Left lung (tissue), 10 donors: Measurements from ENCODE around the gene ERVMER34-1. TPM values are rescaled to one million over a fixed set of nuclear protein-coding genes. Genes with fewer than 3 reads are reported as not detected.
A peak's percentile ranks its signal among the peaks of the same experiment; 100 is the strongest.

Experiments
- ATAC-seq: fragments of 200-7000 bp; cut with Tn5 transposase; one replicate; pipeline ENCODE4 v1.9.1; 2020; ENCODE audit warnings: moderate library complexity
- DNase-seq, 4 donors: peaks; one replicate each; pipeline ENCODE4 v3.0.0-alpha.2; 2013 to 2020
- H3K27ac ChIP-seq, 2 donors: fragments of 200-600 bp; sonication (generic) in 1 of 2; one replicate each; pipeline versions ENCODE4 v1.5.0 to v1.8.0; 2020 to 2021
- H3K27me3 ChIP-seq, 2 donors: fragments of 200-600 bp; sonication (generic) in 1 of 2; one replicate each; pipeline versions ENCODE4 v1.5.0 to v1.8.0; 2020 to 2021
- H3K36me3 ChIP-seq, 2 donors: fragments of 200-600 bp; sonication (generic) in 1 of 2; one replicate each; pipeline versions ENCODE4 v1.5.0 to v1.8.0; 2020 to 2021
- H3K4me1 ChIP-seq, 2 donors: fragments of 200-600 bp; one replicate each; pipeline ENCODE4 v1.8.0; 2021
- H3K4me3 ChIP-seq, 2 donors: fragments of 200-600 bp; sonication (generic) in 1 of 2; one replicate each; pipeline versions ENCODE4 v1.5.0 to v1.8.0; 2020 to 2021; ENCODE audit warnings: mild to moderate bottlenecking in 1 of 2
- H3K9me3 ChIP-seq, 2 donors: fragments of 200-600 bp; sonication (generic) in 1 of 2; one replicate each; pipeline versions ENCODE4 v1.5.0 to v1.8.0; 2020 to 2021
- CTCF ChIP-seq, 2 donors: fragments of 200-600 bp; sonication (generic) in 1 of 2; IDR thresholded peaks; one replicate each; pipeline versions ENCODE4 v1.5.0 to v1.8.0; 2021; ENCODE audit warnings: antibody characterized with exemption in 2 of 2
- intact Hi-C, 2 donors: fragments of 100-400 bp; cut with DNase I; formaldehyde crosslinking; loops; one replicate each; pipeline versions ENCODE4 v1.11.2 to v1.14.2; 2022
- polyA plus RNA-seq, 6 donors: library from polyadenylated mRNA; unstranded; fragments of 120-200 nt; gene quantifications; one replicate each; pipeline ENCODE4 v1.2.1, GENCODE V29; 2013; ENCODE audit not compliant: insufficient read length in 6 of 6
- total RNA-seq, 2 donors: library from RNA; stranded (reverse); fragmentation: NEBNext Ultra II Directional; extraction: Animal tissue kit (Norgen Biotek cat#: 25700); gene quantifications; one replicate each; pipeline ENCODE4 v1.2.1, GENCODE V29; 2021
- donor health status: DM: no; HTN: yes; CAD: no.
- donor health status: DM: no; HTN: no; CAD: no.

Gene ERVMER34-1
- total and polyA plus RNA-seq, 8 donors: 2.0 to 3.4 (median 2.9) TPM

- Histone ChIP-seq H3K27ac (no peak overlapping the region), H3K4me3 (no peak overlapping the region), H3K27me3 (no peaks in the 10 kb centered on the region), H3K4me1 (no peaks in the 10 kb centered on the region), H3K9me3 (no peaks in the 10 kb centered on the region), H3K36me3 (no peaks in the 10 kb centered on the region)
- TF ChIP-seq CTCF (IDR thresholded peaks at IDR 0.05): no peak
- DNase-seq: no peak
- no peak for ATAC-seq
- intact Hi-C loops: no loop called here
Measured at GRCh38 chr4:52789774-52790173, 38.5 kb upstream of the ERVMER34-1 start.

GRCh38 chr4:52788806-52789205 lies 37.6 kb upstream of the ERVMER34-1 start:
- DNase-seq: peak in 1 of 4 donors; percentile 7
- H3K27me3 ChIP-seq: no peaks in the 10 kb centered on the region
- no peak for TF ChIP-seq CTCF (IDR thresholded peaks at IDR 0.05)
- no peaks in the 10 kb centered on the region for H3K36me3 ChIP-seq
- intact Hi-C loops: no loop called here
- no peaks in the 10 kb centered on the region for H3K9me3 ChIP-seq
- H3K4me1 ChIP-seq: no peaks in the 10 kb centered on the region
- no peak overlapping the region for H3K27ac ChIP-seq
- ATAC-seq: no peak
- H3K4me3 ChIP-seq: no peak overlapping the region

- no peak for TF ChIP-seq CTCF (IDR thresholded peaks at IDR 0.05)
- Histone ChIP-seq H3K4me3 (no peak overlapping the region), H3K9me3 (no peaks in the 10 kb centered on the region), H3K4me1 (no peaks in the 10 kb centered on the region), H3K36me3 (no peaks in the 10 kb centered on the region), H3K27me3 (no peaks in the 10 kb centered on the region), H3K27ac (no peak overlapping the region)
- ATAC-seq (no peak), DNase-seq (no peak)
- intact Hi-C loops: no loop called here
Measured at GRCh38 chr4:52783069-52783468, 31.8 kb upstream of the ERVMER34-1 start.

- no peak for TF ChIP-seq CTCF (IDR thresholded peaks at IDR 0.05)
Measured at GRCh38 chr4:52780617-52781354, 29.6 kb upstream of the ERVMER34-1 start.

GRCh38 chr4:52780206-52780605 lies 29.0 kb upstream of the ERVMER34-1 start:
- intact Hi-C loops: no loop called here
- TF ChIP-seq CTCF (IDR thresholded peaks at IDR 0.05): no peak
- peak; percentile 41 for ATAC-seq

More at GRCh38 chr4:52780617-52781354, 29.6 kb upstream of the ERVMER34-1 start:
- Histone ChIP-seq H3K4me3 (no peak overlapping the region), H3K27ac (no peak overlapping the region), H3K27me3 (no peaks in the 10 kb centered on the region), H3K4me1 (no peaks in the 10 kb centered on the region), H3K9me3 (no peaks in the 10 kb centered on the region), H3K36me3 (no peaks in the 10 kb centered on the region)
- intact Hi-C loops: no loop called here
- DNase-seq (no peak), ATAC-seq (no peak)

More at GRCh38 chr4:52780206-52780605, 29.0 kb upstream of the ERVMER34-1 start:
- H3K4me3 ChIP-seq: no peak overlapping the region
- no peaks in the 10 kb centered on the region for H3K9me3 ChIP-seq
- no peaks in the 10 kb centered on the region for H3K36me3 ChIP-seq
- no peaks in the 10 kb centered on the region for H3K27me3 ChIP-seq
- no peak overlapping the region for H3K27ac ChIP-seq
- H3K4me1 ChIP-seq: no peaks in the 10 kb centered on the region
- no peak for DNase-seq
